ENCODE measurements around the gene SLC9C1.

SLC9C1 gene

GRCh38 chr3:112306825-112307224 lies 12.8 kb upstream of the SLC9C1 start:
- DNase-seq = no peak

GRCh38 chr3:112304611-112305010 lies 10.6 kb upstream of the SLC9C1 start:
- no peak for DNase-seq

- no peak for DNase-seq
Observed at GRCh38 chr3:112303764-112304325, 9.8 kb upstream of the SLC9C1 start.

- no peak for DNase-seq
Observed at GRCh38 chr3:112302881-112303763, 9.1 kb upstream of the SLC9C1 start.

GRCh38 chr3:112302150-112302830 lies 8.3 kb upstream of the SLC9C1 start:
- DNase-seq = no peak

- DNase-seq = no peak
Observed at GRCh38 chr3:112298781-112299180, 4.8 kb upstream of the SLC9C1 start.

- no peak for DNase-seq
Observed at GRCh38 chr3:112297714-112298113, 3.7 kb upstream of the SLC9C1 start.

- DNase-seq = no peak
Observed at GRCh38 chr3:112289011-112289410, 5.0 kb downstream of the SLC9C1 start.

GRCh38 chr3:112280266-112280665 lies 13.8 kb downstream of the SLC9C1 start:
- DNase-seq = no peak

- DNase-seq = no peak
Observed at GRCh38 chr3:112273536-112273935, 20.5 kb downstream of the SLC9C1 start.

GRCh38 chr3:112261742-112262141 lies 32.3 kb downstream of the SLC9C1 start:
- no peak for DNase-seq

- no peak for DNase-seq
Observed at GRCh38 chr3:112260563-112260962, 33.5 kb downstream of the SLC9C1 start.

- DNase-seq = no peak
Observed at GRCh38 chr3:112253301-112253971, 40.6 kb downstream of the SLC9C1 start.

- no peak for DNase-seq
Observed at GRCh38 chr3:112247900-112248299, 46.1 kb downstream of the SLC9C1 start.

GRCh38 chr3:112247350-112247749 lies 46.7 kb downstream of the SLC9C1 start:
- no peak for DNase-seq

GRCh38 chr3:112233083-112233482 lies 60.9 kb downstream of the SLC9C1 start:
- DNase-seq = no peak

GRCh38 chr3:112231727-112232126 lies 62.3 kb downstream of the SLC9C1 start:
- no peak for DNase-seq

GRCh38 chr3:112230033-112230432 lies 64.0 kb downstream of the SLC9C1 start:
- no peak for DNase-seq

- DNase-seq = no peak
Observed at GRCh38 chr3:112228786-112229185, 65.2 kb downstream of the SLC9C1 start.

GRCh38 chr3:112200317-112200666 lies 93.7 kb downstream of the SLC9C1 start:
- no peak for DNase-seq

GRCh38 chr3:112199622-112200316 lies 94.2 kb downstream of the SLC9C1 start:
- no peak for DNase-seq

GRCh38 chr3:112197131-112197530 lies 96.9 kb downstream of the SLC9C1 start:
- no peak for DNase-seq

GRCh38 chr3:112187300-112187699 lies 106.7 kb downstream of the SLC9C1 start:
- DNase-seq = no peak
